Activated T-cell treated with anti-CD3 and anti-CD28 coated beads, Interleukin-2, amount 50 U/mL, for 48 hours (primary cell): Measurements from ENCODE around the gene SPTBN2.
A peak's percentile ranks its signal among the peaks of the same experiment; 100 is the strongest.
"Not testable (repeated sequence)": the region's sequence is repeated elsewhere in the genome, so short reads cannot be mapped to it uniquely, and the experiment has no call there.

ENCODE experiments used
- DNase-seq, 2 experiments: peaks; one replicate each; pipeline ENCODE4 v3.0.0-alpha.2; 2020

The SPTBN2 gene

DNA sequence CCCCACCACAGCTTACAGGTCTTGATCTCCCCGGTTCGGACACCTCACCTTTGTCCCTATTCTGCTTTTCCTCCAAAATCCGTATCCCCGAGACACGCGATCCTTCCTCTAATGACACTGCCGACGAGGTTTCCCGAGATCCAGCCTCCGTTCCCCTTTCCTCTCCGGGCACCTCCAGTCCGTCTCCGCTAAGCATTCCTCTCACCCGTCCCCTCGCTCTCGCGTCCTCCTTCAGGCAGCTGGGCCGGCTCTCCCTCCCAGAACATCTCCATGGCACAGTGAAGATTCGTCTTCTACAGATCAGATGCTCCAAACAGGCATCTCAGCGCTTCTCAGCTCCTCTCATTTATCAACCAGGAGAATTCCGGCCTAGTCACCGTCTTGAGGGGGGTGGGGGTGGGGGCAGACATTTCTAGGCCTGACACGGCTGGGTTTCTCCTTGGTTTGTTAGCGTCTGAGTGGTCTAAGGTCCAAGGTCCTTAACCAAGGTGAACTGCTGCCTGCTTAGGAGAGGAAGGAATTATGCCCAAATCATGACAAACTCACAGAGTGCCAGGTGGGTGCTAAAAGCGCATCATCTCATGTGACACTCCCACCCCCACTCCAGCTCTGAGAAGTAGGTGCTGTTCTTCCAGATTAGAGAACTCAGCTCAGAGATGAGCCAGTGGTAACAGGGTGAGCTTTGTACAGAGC lies at the start of gene SPTBN2:
TSS of gene SPTBN2 (minus strand) at position 524 of the 693 bp plus-strand sequence. CDS start 7,976 bp downstream, outside the sequence.
- no peak for DNase-seq

DNA sequence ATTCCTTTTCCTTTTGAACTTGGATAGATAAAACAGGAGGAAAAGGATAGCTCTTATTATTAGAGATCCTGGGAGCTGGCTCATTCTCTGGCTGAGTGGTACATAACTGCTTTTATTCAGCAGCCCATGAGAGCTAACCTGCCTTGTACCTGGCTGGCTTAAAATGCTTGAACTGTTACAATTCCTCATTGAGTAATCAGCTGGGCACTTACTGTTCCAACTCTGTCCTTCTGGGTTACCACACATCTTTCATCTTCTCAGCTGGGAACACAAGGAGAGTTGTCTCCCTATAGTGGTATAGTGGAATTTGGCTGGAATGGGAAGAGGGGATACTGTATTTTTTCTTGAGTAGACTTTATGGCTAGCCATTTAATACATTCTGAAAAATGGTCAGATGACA lies 39.8 kb upstream of the SPTBN2 start:
- DNase-seq, result no peak

DNA sequence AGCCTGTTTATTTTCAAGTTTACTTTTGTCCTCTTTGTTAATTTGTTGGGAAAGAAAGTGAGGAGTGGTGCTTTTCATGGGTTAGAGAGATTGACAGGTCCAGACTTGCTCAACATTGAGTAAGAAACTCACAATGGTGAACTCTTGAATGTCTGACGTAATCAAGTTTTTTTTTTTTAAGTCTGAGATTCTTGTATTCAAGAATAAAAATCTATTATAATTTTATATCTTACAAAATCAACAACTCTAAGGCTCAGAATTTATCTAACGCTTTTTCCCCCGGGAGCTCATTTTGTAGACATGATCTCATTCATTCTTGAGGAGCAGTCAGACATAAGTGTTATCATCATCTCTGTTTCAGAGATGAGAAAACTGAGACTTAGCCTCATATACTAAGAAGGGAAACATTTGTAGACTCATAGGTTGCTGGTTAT lies 39.1 kb upstream of the SPTBN2 start:
- no peak for DNase-seq

DNA sequence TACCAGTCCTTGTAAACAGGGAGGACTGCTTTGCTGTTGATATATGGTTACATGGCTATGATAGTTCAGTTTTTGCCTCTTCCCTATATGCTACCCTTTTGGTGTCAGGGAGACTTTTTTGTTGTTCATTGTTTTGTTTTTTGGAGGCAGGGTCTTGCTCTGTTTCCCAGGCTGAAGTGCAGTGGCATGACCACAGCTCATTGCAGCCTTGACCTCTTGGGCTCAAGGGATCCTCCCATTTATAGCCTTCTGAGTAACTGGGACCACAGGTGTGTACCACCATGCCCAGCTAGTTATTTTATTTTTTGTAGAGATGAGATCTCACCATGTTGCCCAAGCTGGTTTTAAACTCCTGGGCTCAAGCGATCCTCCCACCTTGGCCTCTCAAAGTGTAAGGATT lies 38.6 kb upstream of the SPTBN2 start:
- no peak for DNase-seq

DNA sequence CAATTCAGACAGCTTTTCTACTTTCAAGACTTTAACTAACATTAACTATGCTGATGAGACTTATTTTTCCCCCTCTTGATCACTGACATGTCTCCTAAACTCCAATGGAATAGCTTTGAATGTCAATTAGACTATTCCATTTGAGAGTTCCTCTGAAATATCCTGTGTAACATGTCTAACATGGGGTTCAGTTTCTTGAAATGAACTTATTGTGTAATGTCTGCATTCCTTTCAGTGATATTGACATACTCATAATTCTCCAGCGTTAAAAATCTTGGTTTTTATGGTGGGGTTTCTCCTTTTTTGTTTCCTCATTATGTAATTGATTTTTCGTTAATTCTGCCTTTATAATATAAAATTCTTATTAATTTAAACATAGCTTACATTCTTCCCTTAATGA lies 37.7 kb upstream of the SPTBN2 start:
- DNase-seq, result no peak

DNA sequence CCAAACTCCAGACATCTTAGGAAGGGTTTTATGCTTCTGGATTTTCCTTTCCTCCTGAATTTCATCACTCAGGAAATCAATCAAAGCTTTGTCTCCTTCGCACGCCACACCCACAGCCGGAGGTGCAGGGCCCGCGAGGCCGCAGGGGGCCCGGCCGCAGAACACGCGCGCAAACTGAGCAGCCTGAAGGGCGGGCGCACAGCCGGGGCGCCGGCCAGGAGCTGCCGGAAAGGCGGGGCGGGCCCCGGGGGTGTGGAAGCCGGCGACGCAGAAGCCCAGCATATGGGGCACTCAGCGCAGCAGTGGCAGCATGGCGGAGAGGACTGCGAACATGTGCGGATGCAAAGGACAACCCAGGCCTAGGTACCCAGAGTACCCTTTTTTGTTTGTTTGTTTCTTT lies 33.1 kb upstream of the SPTBN2 start:
- no peak for DNase-seq

DNA sequence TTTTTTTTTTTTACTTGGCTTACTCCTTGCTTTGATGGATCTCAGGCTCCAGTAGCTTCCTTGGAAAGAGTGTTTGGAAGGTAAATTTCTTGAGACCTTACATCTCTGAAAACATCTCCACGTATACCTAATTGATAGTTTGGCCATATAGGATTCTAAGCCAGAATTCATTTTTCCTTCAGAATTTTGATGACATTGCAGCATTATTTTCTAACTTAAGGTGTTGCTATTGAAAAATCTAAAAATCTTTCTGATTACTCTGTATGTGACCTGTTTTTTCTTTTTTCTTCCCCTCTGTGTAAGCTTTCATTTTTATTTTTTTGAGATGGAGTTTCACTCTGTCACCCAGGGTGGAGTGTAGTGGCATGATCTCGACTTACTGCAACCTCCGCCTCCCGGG lies 23.1 kb upstream of the SPTBN2 start:
- DNase-seq, result no peak

DNA sequence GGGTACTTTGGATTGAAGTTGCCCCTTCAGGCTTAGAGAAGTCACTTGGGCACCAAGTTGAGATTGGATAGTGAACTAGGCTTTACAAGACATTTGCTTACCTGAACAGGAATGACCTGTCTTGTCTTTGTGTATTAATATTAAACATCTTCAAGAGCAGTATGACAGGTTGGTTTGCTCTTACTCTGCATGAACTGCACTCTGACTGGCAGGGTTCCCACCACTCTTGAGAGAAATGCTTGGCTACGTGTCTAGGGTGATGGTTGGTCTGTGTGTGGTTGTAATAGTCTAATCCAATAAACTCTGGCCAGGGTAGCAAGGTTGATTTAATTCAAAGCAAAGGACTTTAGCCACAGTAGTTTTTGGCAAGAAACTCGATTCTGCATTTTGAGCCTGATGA lies 20.1 kb upstream of the SPTBN2 start:
- no peak for DNase-seq

DNA sequence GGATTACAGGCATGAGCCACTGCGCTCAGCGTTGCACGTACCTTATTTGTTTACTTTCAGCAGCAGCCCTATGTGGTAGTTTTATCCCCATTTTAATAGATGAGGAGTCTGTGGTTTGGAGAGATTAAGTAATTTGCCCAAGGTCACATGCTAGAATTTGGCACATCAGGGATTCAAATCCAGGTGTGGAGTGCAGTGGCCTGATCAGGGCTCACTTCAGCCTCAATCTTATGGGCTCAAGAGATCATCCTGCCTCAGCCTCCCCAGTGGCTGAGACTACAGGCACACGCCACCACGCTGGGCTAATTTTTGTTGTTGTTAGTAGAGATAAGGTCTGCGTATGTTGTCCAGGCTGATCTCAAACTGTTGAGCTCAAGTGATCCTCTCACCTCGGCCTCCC lies 18.5 kb upstream of the SPTBN2 start:
- DNase-seq, result no peak

DNA sequence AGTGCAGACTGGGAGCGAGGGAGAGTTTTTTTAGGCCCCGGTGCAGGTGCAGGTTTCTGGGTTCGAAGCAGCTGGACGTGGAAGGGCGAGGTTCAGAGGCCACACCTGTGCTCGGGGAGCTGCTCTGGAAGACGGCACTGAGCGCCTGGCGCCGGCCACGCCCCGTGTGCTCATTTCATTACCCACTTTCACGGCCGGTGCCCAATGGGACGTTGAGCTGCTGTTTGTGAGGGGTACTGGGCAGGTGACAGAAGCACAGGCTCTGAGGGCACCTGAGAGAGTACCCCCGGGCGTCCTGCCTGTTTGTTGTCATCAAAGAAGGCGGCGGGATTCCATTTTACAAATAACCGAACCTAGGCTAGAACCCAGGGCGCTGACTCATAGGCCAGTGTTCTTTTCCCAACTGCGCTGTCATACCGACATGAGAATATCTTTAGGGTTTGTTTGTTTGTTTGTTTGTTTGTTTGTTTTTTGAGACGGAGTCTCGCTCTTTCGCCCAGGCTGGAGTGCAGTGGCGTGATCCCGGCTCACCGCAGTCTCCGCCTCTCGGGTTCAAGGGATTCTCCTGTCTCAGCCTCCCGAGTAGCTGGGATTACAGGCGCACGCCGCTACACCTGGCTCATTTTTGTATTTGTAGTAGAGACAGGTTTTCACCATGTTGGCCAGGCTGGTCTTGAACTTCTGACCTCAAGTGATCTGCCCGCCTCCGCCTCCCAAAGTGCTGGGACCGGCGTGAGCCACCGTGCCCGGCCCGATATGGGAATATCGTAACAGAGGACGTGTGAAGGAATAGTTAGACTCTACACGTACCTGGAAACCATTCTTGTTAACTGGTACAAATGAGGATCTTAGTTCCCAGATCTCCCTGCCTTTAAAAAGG lies 16.6 kb upstream of the SPTBN2 start:
- peak; percentile 70 to 74 for DNase-seq

DNA sequence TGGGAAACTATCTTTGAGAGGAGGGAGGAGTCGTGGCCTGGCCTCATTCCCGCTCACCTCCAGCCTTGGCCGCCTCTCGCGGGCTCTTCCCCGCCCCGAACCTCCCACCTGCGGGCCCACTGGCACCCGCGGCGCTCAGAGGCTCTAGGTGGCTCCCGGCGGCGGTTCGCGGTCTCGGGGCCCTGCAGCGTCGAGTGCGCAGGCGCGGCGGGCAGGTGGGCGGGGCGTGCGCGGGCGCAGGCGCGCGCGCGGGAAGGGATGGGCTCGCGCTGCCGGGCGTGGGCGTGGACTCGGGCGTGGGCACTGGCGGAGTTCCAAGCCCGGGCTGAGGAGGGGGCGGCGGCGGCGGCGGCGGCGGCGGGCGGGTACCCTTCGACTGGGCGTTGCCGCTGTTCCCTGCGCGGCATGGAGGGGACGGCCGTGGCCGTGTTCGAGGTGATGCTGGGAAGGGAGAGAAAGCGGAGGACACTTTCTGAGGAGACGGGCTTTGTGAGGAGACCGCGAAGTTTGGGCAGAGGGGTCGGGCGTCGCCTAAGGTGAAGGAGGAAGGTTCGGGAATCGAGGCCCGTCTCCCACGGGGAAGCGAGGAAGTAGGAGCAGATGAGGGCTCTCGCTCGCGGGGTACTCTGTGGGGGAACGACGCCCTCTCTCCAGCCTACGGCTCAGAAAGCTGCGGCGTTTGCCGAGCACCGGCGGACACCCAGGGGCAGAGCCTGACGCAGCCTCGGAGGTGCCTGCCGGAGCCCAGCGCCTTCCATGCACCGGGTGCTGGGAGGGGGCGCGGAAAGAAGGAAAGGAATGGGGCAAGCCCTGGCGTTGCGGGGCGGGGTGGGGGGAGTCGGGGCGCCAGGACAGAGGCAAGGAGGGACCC lies 15.7 kb upstream of the SPTBN2 start:
- DNase-seq, result peak; percentile 88 to 91

DNA sequence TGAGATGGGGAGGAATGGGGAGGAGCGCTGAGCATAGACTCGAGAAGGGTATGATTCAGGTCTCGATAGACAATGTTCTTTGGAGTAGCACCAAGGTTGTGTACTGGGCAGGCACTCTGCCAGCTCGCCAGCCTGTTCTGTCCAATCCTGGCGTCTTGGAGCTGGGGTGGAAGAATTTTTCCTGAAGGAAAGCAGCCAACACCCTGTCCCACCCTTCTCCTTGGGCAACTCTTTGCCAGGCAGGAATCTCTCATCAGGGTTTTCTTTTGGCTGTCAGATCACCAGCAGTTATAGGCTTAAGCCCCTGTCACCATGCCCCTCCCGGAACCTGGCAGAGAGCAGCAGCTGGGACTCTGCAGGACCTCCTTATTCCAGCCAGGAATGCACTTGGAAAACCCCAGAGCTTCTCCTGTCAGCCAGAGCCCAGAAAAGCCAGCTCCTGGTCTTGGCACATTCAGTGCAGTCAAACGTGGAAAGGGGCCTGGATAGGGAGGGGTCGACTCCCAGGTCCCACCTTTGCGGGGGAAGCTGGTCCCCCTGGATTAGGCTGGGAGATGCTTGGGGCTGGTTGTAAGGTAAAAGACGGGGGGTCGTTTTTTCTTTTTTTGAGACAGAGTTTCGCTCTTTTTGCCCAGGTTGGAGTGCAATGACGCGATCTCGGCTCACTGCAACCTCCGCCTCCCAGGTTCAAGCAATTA lies 14.4 kb upstream of the SPTBN2 start:
- no peak for DNase-seq

DNA sequence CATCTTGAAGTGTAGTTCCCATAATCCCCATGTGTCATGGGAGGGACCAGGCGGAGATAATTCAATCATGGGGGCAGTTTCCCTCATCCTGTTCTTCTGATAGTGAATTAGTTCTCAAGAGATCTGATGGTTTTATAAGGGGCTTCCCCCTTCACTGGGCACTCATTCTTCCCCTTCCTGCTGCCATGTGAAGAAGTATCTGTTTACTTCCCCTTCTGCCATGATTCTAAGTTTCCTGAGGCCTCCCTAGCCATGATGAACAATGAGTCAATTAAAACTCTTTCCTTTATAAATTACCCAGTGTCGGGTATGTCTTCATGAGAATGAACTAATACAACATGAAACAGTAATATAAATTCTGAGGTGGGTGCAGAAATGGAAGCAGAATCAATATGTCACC lies 12.1 kb upstream of the SPTBN2 start:
- DNase-seq, result no peak

DNA sequence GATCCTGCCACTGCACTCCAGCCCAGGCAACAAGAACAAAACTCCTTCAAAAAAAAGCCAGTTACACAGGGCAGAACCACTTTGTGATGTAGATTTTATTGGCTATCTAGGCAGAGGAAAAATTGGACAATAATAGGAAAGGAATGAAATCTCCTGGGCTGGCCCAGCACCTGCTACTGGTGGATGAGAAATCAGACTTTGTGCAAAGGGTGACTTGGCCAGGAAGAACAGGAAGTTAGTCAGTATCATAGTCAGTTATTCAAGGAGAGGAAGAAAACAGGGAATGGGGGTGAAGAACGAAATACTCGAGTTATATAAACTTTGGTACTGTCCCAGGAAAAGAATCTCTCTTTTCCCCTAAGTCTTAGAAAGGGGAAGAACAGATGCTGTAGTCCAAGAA lies 11.0 kb upstream of the SPTBN2 start:
- DNase-seq, result no peak

DNA sequence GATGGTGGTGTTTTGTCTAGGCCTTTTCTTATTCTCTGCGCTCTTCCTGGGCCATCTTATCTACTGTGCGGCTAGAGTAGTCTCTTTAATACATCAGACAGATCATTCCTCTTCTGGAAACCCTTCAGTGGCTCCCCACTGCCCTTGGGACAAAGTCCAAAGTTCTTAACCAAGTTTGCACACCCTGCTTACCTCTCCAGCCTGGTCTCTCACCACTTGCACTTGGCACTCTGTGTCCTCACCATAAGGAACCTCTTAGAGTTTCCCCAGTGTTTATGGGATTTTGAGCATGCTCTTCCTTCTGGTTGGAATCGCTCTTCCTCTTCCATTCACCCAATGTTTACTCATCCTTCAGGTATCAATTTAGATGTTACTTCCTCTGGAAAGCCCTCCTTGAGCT lies 5.2 kb upstream of the SPTBN2 start:
- no peak for DNase-seq

DNA sequence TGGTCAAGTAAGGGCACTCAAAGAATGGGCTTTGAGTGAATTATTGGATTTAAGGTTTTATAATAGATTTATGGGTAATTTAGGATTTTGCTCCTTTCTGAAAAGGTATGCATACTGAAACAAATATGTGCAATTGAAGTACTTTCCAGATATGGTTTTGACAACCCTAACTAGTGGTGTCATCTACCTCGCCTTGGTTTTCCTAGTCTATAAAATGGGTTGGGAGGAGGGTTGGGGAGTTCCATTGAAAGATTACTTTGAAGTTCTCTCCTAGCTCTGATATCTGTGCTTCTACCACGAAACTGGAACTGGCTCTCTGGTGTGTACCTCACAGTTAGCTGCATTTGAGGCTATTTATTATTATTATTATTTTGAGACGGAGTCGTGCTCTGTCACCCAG lies 431 bp upstream of the SPTBN2 start:
- no peak for DNase-seq

DNA sequence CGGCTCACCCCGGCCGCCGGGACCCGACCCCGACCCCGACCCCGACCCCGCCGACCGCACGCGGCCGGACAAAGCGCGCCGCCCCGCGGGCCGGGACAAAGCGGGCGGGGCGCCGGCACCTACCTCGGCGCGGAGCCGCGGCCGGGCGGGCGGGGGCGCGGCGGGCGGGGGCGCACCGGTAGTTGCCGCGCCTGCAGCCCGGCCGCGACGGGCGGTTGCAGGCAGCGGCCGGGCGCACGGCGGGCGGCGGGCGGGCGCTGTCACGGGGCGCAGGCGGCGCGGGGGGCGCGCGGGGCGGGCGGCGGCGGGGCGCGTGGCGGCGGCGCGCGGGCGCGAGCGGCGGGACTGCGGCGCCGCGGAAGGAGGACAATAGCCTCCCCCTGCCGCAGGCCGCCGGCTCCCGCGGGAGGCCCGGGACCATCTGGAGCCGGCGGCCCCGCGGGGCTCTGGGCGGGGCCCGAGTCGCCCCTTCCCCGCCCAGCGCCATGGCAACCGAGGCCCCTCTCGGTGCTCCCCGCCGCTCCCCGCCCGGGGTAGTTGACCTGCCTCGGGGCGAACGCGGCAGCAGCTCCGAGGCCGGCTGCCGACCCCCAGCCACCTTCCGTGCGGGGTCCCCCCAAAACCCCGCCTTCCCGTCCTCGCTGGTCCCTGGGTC lies 851 bp downstream of the SPTBN2 start:
- no peak for DNase-seq

DNA sequence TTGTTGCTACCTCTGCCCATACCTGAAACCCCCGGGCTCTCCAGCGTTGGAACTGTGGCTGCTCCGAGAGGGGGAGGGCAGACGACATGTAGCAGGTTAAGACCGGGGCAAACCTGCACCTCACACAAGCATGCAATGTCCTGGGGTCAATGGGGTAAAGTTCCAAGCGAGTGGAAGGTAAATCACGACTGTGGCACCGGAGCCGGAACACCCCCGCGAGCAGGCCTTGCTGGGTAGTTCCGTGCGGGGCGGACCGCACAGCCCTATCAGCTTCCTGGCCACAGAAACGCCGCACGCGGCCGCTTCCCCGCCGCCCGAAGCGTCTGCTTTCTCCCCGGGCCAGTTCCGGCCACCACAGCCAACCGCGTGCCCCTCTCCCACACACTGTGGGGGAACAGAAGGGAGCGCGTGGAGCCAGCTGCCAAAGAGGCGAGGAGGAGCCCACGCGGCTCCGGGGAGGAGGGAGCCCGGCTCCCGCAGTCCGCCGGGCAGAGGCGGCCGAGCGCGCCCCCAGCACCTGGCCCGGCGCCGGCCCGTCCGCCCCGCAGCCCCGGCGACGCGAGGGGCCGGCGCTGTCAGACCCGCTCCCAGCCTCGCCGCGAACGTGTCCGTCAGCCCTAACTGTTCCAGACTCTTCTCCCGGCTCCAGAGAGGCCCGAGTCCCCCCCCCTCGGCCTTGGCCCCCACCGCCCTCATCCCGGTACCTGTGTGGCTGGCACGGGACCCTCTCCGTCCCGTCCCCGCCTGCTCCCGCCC lies 1.6 kb downstream of the SPTBN2 start:
- DNase-seq, result peak; percentile 33 to 48

DNA sequence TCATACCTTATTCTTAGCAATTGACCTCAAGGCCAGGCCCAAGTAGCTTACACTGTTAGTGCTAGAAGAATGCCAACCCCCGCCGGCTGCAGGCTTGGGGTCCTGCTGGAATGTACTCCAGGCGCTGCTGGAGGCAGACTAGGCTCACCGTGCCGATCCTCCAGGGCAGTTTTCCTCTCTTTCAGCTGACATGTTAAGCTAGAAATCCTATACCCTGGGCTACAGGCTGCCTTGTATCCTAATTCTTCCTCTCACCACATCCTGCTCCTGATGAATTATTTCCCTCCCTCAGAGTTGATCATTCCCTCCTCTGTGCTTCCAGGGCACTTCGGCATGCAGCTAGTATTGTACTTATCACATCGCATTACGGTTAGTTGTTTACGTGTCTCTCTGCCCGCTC lies 3.4 kb downstream of the SPTBN2 start:
- no peak for DNase-seq

DNA sequence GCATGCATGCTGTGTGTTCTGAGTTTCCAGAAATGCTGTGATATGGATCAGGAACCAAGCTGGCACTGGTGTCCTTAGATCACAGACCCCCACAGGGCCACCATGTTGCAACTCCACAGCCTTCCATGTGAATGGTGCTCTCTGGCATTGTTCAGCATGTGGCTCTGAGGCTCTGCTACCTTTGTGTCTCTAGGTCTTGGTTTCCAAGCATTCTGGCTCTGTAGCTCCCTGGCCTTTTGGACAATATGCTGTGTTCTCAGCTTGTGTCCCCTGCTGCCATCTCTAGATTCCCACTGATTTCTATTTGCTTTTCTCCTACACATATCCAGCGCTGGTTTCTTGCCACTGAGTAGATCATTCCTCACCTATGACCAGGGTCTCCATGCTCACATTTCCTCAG lies 3.9 kb downstream of the SPTBN2 start:
- no peak for DNase-seq

DNA sequence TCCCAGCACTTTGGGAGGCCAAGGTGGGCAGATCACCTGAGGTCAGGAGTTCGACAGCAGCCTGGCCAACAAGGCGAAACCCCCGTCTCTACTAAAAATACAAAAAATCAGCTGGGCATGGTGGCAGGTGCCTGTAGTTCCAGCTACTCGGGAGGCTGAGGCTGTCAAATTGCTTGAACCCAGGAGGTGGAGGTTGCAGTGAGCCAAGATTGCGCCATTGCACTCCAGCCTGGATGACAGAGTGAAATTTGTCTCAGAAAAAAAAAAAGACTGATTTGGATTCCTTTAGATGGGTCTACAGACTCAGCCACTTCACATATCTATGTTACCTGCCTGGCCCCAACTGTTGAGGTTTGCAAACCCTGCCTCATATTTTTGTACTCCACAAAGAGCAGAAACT lies 4.8 kb downstream of the SPTBN2 start:
- not testable (repeated sequence) for DNase-seq
